Endothelial cell of umbilical vein (primary cell): ENCODE measurements around the gene NTRK1. TPM values are rescaled to one million over a fixed set of nuclear protein-coding genes. Genes with fewer than 3 reads are reported as not detected.

ENCODE experiments used
- BruUV-seq: library from RNA; stranded (reverse); fragments of 400-500 nt; replicated peaks from 2 replicates; lab custom pipeline; 2021; lab: Mats Ljungman, UMichigan
- CTCF ChIA-PET: fragments of 300-600, 350-600 bp; sonication (Branson Sonifier 250); formaldehyde crosslinking; loops from one replicate; lab custom pipeline; 2021; ENCODE audit warnings: antibody characterized with exemption, inconsistent platforms; lab: Charles Lee
- POLR2A ChIA-PET: fragments of 300-600, 350-600 bp; sonication (Branson Sonifier 250); formaldehyde crosslinking; loops from one replicate; lab custom pipeline; 2021; ENCODE audit warnings: antibody characterized with exemption, inconsistent platforms; lab: Charles Lee
- DNase-seq: peaks from one replicate; pipeline ENCODE4 v3.0.0-alpha.2; 2011; ENCODE audit warnings: low read depth, low spot score
- FAIRE-seq: peaks from 2 replicates; lab custom pipeline; 2011; peaks lifted over from hg19 to GRCh38; lab: Jason Lieb, UNC
- H2AFZ ChIP-seq: 2 replicates; pipeline ENCODE4 v1.6.0; 2012; ENCODE audit warnings: low read depth, low read length, control low read depth, inconsistent platforms
- H3K27ac ChIP-seq: 2 replicates; pipeline ENCODE4 v1.5.1; 2011; ENCODE audit warnings: low read depth, mild to moderate bottlenecking, control low read depth, low read length, moderate library complexity; ENCODE audit not compliant: insufficient read depth
- H3K27me3 ChIP-seq, 2 experiments: 2 replicates each; pipeline versions ENCODE4 v1.6.0 to v1.6.1; 2011; ENCODE audit warnings: low read length in 2 of 2, mixed read lengths in 1 of 2; ENCODE audit not compliant: control insufficient read depth in 2 of 2, insufficient read depth in 2 of 2
- H3K36me3 ChIP-seq, 2 experiments: 2 replicates in 1 of 2; 3 replicates in 1 of 2; pipeline ENCODE4 v1.5.1; 2011; ENCODE audit warnings: low read length in 2 of 2, mild to moderate bottlenecking in 1 of 2, moderate library complexity in 1 of 2; ENCODE audit not compliant: control insufficient read depth in 2 of 2, insufficient read depth in 2 of 2; ENCODE audit errors: extremely low read depth in 1 of 2
- H3K4me1 ChIP-seq: 3 replicates; pipeline ENCODE4 v1.5.1; 2011; ENCODE audit warnings: mild to moderate bottlenecking, low read length; ENCODE audit not compliant: control insufficient read depth, insufficient read depth; ENCODE audit errors: extremely low read depth
- H3K4me2 ChIP-seq: 2 replicates; pipeline ENCODE4 v1.6.1; 2011; ENCODE audit warnings: low read length, control low read depth, mixed read lengths; ENCODE audit not compliant: insufficient read depth
- H3K4me3 ChIP-seq, 3 experiments: fragments of 200-600 bp in 1 of 3; sonication (generic), shearing (Covaris generic) in 1 of 3; replicated peaks in 1 of 3; 2 replicates each; pipeline ENCODE4 v1.5.1; 2011 to 2016; ENCODE audit warnings: control low read depth in 3 of 3, low read length in 3 of 3, mild to moderate bottlenecking in 2 of 3, inconsistent platforms in 1 of 3, low read depth in 1 of 3, moderate library complexity in 1 of 3; ENCODE audit not compliant: insufficient read depth in 1 of 3
- H3K79me2 ChIP-seq: 2 replicates; pipeline ENCODE4 v1.6.0; 2012; ENCODE audit warnings: low read length, inconsistent platforms; ENCODE audit not compliant: control insufficient read depth, insufficient read depth
- H3K9ac ChIP-seq: replicated peaks from 2 replicates; pipeline ENCODE3; 2011; ENCODE audit warnings: low read length, control low read depth; ENCODE audit not compliant: insufficient read depth; ENCODE audit errors: extremely low read depth
- H3K9me1 ChIP-seq: replicated peaks from 3 replicates; pipeline ENCODE4 v1.6.0; 2011; ENCODE audit warnings: mild to moderate bottlenecking, low read length; ENCODE audit not compliant: control insufficient read depth, insufficient read depth; ENCODE audit errors: extremely low read depth
- H3K9me3 ChIP-seq: replicated peaks from 2 replicates; pipeline ENCODE4 v1.5.1; 2012; ENCODE audit warnings: low read length, inconsistent platforms; ENCODE audit not compliant: control insufficient read depth, insufficient read depth
- H4K20me1 ChIP-seq: replicated peaks from 2 replicates; pipeline ENCODE3; 2011; ENCODE audit warnings: mild to moderate bottlenecking, low read length; ENCODE audit not compliant: control insufficient read depth, insufficient read depth; ENCODE audit errors: extremely low read depth
- CTCF ChIP-seq, 2 donors: IDR thresholded peaks; 1 replicate in 1 of 2; 2 replicates in 1 of 2; pipeline ENCODE4 v1.5.1; 2011; ENCODE audit warnings: low read length in 2 of 2, mild to moderate bottlenecking in 2 of 2, moderate library complexity in 2 of 2, control low read depth in 1 of 2, inconsistent platforms in 1 of 2, low read depth in 1 of 2; ENCODE audit not compliant: insufficient read depth in 1 of 2; ENCODE audit errors: extremely low read depth in 1 of 2
- EZH2 ChIP-seq: IDR thresholded peaks from 2 replicates; pipeline ENCODE4 v1.6.1; 2012; ENCODE audit warnings: borderline replicate concordance, low read depth, mild to moderate bottlenecking, moderate library complexity, low read length, inconsistent platforms; ENCODE audit not compliant: severe bottlenecking
- FOS ChIP-seq: IDR thresholded peaks from 2 replicates; pipeline ENCODE4 v1.6.1; 2011; ENCODE audit warnings: mild to moderate bottlenecking, low read length, moderate library complexity, borderline replicate concordance; ENCODE audit not compliant: insufficient read depth
- GATA2 ChIP-seq: IDR thresholded peaks from 2 replicates; pipeline ENCODE4 v1.7.0; 2011; ENCODE audit warnings: low read depth, mild to moderate bottlenecking, moderate library complexity, mixed read lengths, low read length; ENCODE audit not compliant: insufficient read length, insufficient read depth
- JUN ChIP-seq: IDR thresholded peaks from 2 replicates; pipeline ENCODE4 v1.6.1; 2011; ENCODE audit warnings: borderline replicate concordance, low read depth; ENCODE audit not compliant: insufficient read length, insufficient read depth
- MYC ChIP-seq: IDR thresholded peaks from one replicate; pipeline ENCODE4 v1.6.1; 2011; ENCODE audit warnings: mild to moderate bottlenecking, low read depth, low read length
- POLR2A ChIP-seq: IDR thresholded peaks from 2 replicates; pipeline ENCODE4 v1.6.1; 2012; ENCODE audit warnings: low read depth, mild to moderate bottlenecking, control low read depth, low read length
- POLR2AphosphoS5 ChIP-seq: IDR thresholded peaks from 2 replicates; pipeline ENCODE4 v1.6.1; 2012; ENCODE audit warnings: low read depth, mild to moderate bottlenecking, control low read depth, low read length, moderate library complexity; ENCODE audit not compliant: insufficient read depth
- dilution Hi-C: fragments of 300-500 bp; cut with MboI; formaldehyde crosslinking; loops from one replicate; pipeline ENCODE4 v1.15.0; 2019; ENCODE audit warnings: low sequenced_read_pairs; ENCODE audit not compliant: extremely low pct_ligation_motif_present
- intact Hi-C: fragments of 100-400 bp; cut with micrococcal nuclease; formaldehyde crosslinking; loops from one replicate; pipeline ENCODE4 v1.10.0; 2022
- polyA plus RNA-seq, 4 experiments: library from polyadenylated mRNA; depleted of rRNA in 3 of 4; stranded (reverse) in 3 of 4; unstranded in 1 of 4; fragments of >200 nt; gene quantifications; 2 replicates each; pipeline versions ENCODE4 v1.2.1 to v1.2.3, GENCODE V29; 2011 to 2012; ENCODE audit warnings: missing spikeins in 1 of 4
- total RNA-seq: library from RNA; stranded (reverse); gene quantifications from 2 replicates; pipeline ENCODE4 v1.2.3, GENCODE V29; 2021
- TF ChIP-seq, protein P1 (sequence below): IDR thresholded peaks from 2 replicates; pipeline ENCODE4 v1.6.1; 2011; ENCODE audit not compliant: insufficient read depth, insufficient read length

Gene NTRK1
- total and polyA plus RNA-seq, 2 donors (not counting 3 experiments of a cell fraction or from before 2014, with no cell fraction given): 0.07 TPM; not detected in 1

DNA sequence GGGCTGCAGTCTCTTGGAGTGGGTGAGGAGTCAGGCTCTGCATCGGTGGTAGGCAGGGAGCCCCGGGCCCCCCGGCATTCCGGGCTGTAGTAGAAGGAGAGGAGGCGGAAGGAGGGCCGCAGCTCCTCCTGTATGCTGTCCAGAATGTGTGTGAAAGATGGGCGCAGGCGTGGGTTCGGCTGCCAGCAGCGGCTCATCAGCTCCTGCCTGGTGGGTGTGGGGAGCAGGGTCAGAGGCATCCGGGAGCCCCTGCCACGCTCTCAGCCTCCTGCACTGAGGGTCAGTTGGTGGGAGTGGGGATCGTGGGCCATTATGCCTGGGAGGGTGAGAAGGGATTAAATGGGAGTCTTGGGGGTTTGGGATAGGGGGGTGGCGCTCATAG, 19.8 kb upstream of the NTRK1 start:
- H3K27ac ChIP-seq: no peak overlapping the region
- no peaks in the 10 kb centered on the region for H3K36me3 ChIP-seq
- H3K4me3 ChIP-seq: no peak overlapping the region
- BruUV-seq: no TSS peak
- DNase-seq: no peak
- H3K4me2 ChIP-seq: no peak overlapping the region
- H3K9me1 ChIP-seq: no peaks in the 10 kb centered on the region
- H2AFZ ChIP-seq: no peak overlapping the region
- intact Hi-C loops (no loop called here), dilution Hi-C loops (no loop called here)
- H3K4me1 ChIP-seq: peaks cover 33% of the 10 kb centered on the region
- ChIA-PET CTCF (interaction anchor here (0.7 to 2.0 kb wide), 6 partner anchors 10 to 87 kb away, joined by 3 to 15 read pairs (median 6); no protein-coding TSS in a partner anchor), POLR2A (no interaction called here)
- no peaks in the 10 kb centered on the region for H3K79me2 ChIP-seq
- H3K9me3 ChIP-seq: no peaks in the 10 kb centered on the region
- peaks cover 28 to 43% of the 10 kb centered on the region in 2 experiments for H3K27me3 ChIP-seq
- TF ChIP-seq JUN (no peak), CTCF (IDR thresholded peaks at IDR 0.05; ENCODE audit: extremely low read depth in 1 of 2, insufficient read depth in 1 of 2, low read depth in 1 of 2, low read length in 2 of 2) (no peak), EZH2 (no peak), FOS (no peak), MYC (no peak), POLR2AphosphoS5 (no peak), POLR2A (no peak), GATA2 (no peak)
- TF ChIP-seq, protein P1, sequence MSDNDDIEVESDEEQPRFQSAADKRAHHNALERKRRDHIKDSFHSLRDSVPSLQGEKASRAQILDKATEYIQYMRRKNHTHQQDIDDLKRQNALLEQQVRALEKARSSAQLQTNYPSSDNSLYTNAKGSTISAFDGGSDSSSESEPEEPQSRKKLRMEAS: no peak
- no peaks in the 10 kb centered on the region for H4K20me1 ChIP-seq
- FAIRE-seq: no peak
- no peak overlapping the region for H3K9ac ChIP-seq
